Neural cell (in vitro differentiated cells): ENCODE measurements around the gene NPDC1.

Experiments used
- EP300 ChIP-seq: fragments of 450-650 bp; conservative IDR thresholded peaks from 2 replicates; pipeline ENCODE4 v1.6.1; 2014; ENCODE audit warnings: antibody characterized with exemption, mild to moderate bottlenecking, moderate library complexity; ENCODE audit not compliant: poor library complexity, severe bottlenecking
- MXI1 ChIP-seq: fragments of 450-650 bp; conservative IDR thresholded peaks from 2 replicates; pipeline ENCODE4 v1.6.1; 2014; ENCODE audit warnings: antibody characterized with exemption, mild to moderate bottlenecking; ENCODE audit not compliant: poor library complexity, severe bottlenecking
- TAF1 ChIP-seq: IDR thresholded peaks from 2 replicates; pipeline ENCODE4 v1.6.1; 2012; ENCODE audit warnings: low read depth
- TF ChIP-seq, protein P1 (sequence below): fragments of 450-650 bp; IDR thresholded peaks from 2 replicates; pipeline ENCODE4 v1.5.1; 2014; ENCODE audit warnings: antibody characterized with exemption, mild to moderate bottlenecking, moderate library complexity; ENCODE audit not compliant: poor library complexity, severe bottlenecking

DNA sequence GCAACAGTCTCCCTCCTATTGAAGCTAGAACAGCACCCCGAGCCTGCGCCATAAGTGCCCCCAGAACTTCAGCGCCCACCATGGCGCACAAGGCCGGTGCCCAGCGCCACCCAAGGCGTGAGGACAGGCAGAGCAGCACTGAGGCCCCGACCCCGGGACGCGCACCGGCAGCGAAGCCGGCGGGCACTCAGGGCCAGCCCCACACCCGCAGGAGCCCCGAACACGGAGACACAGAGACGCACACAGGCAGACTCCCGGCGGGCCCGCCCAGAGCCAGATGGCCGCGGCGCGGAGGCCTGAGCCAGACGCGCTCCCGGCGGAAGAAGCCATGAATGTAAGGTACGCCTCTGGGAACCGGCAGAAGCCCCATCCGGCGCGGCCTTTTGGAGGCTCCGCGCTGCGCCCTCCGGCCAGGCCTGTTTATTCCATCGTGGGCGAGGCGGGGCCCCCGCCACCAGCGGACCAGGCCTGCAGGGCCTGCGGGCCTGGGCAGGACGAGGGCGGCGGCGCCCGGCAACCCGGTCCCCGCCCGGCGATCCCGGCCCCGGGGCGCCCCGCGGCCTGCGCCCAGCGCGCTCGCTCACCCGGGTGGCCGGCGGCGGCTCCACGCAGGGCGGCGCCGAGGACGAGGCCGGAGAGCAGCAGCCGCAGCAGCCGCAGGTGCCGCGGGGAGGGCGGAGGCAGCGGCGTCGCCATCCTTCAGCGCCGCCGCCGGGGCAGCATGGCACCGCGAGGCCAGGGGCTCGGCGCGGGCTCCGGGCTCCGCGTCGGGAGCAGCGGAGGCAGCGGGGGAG lies 486 bp downstream of the NPDC1 start:
- TF ChIP-seq, protein P1, sequence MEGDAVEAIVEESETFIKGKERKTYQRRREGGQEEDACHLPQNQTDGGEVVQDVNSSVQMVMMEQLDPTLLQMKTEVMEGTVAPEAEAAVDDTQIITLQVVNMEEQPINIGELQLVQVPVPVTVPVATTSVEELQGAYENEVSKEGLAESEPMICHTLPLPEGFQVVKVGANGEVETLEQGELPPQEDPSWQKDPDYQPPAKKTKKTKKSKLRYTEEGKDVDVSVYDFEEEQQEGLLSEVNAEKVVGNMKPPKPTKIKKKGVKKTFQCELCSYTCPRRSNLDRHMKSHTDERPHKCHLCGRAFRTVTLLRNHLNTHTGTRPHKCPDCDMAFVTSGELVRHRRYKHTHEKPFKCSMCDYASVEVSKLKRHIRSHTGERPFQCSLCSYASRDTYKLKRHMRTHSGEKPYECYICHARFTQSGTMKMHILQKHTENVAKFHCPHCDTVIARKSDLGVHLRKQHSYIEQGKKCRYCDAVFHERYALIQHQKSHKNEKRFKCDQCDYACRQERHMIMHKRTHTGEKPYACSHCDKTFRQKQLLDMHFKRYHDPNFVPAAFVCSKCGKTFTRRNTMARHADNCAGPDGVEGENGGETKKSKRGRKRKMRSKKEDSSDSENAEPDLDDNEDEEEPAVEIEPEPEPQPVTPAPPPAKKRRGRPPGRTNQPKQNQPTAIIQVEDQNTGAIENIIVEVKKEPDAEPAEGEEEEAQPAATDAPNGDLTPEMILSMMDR = no peak
- TF ChIP-seq TAF1 (no peak), MXI1 (no peak), EP300 (no peak)
